Measurements from ENCODE around the gene MFSD6. TPM values are rescaled to one million over a fixed set of nuclear protein-coding genes. Genes with fewer than 3 reads are reported as not detected.

Gene MFSD6
- total and polyA plus RNA-seq, 2 of the 8 experiments (the other 6 are each of a cell fraction or from before 2014, with no cell fraction given) = 1.8 to 5.1 TPM

DNA sequence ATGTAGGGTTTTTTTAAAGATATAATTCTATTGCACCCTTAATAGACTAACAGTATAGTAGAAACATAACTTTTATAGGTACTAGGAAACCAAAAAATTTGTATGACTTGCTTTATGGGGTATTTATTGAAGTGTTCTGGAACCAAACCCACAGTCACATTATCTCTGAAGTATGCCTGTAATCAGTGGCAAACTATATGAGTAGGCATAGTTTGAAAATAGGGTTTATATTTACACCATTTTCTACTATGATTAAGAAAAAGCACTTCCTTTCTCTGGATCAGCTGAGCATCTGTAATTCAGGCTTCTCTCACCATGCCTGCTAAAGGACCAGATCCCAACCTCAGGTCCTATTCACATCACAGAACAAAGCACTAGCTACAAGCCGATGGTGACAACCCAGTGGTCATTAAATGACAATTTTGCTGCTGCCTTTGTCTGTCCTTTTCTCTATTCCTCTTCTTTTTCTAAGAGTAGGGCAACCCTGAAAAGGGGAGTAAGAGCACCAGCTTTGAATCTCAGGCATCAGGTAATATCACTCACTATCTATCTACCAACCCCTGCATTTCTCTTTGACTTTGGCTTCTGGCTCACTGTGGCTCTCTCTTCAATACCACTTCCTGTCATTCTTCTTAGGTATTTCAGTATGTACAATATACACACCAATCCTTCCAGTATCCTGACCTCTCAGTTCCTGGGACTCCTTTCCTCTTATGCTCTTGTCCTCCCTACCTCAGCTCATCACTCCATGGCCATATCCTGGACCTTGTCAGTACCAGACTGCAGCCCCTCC is 112.0 kb downstream of the MFSD6 start:
- Histone ChIP-seq H3K56ac (replicated peaks; ENCODE audit: insufficient read length, low read depth, low read length) (no peak overlapping the region), H3K9ac (replicated peaks in 1 of 4; ENCODE audit: extremely low read depth in 1 of 4, low read depth in 3 of 4, low read length in 3 of 4) (no peak overlapping the region), H2BK15ac (ENCODE audit: low read length) (no peak overlapping the region), H3K14ac (ENCODE audit: insufficient read length) (no peak overlapping the region), H3K79me2 (ENCODE audit: control insufficient read depth in 1 of 2, insufficient read depth in 2 of 2, low read length in 2 of 2) (no peaks in the 10 kb centered on the region), H2AK5ac (ENCODE audit: low read depth, low read length) (no peak overlapping the region), H3K27ac (ENCODE audit: low read depth, low read length) (no peak overlapping the region), H2BK12ac (ENCODE audit: low read depth, low read length) (no peak overlapping the region), H3K4me1 (replicated peaks in 1 of 4; ENCODE audit: control insufficient read depth in 3 of 4, insufficient read depth in 4 of 4, low read length in 3 of 4) (no peaks in the 10 kb centered on the region), H2AFZ (ENCODE audit: low read length) (no peak overlapping the region), H3K9me3 (ENCODE audit: insufficient read depth in 2 of 2, low read depth in 1 of 2, low read length in 1 of 2) (no peaks in the 10 kb centered on the region), H2BK120ac (replicated peaks; ENCODE audit: low read depth, low read length) (no peak overlapping the region), H3K4ac (replicated peaks; ENCODE audit: insufficient read length, low read depth, low read length) (no peak overlapping the region), H3K79me1 (ENCODE audit: low read depth, low read length) (no peaks in the 10 kb centered on the region), H3K4me3 (ENCODE audit: extremely low read depth in 1 of 4, insufficient read depth in 2 of 4, low read depth in 3 of 4, low read length in 4 of 4) (no peak overlapping the region), H3K23ac (ENCODE audit: insufficient read length) (no peak overlapping the region), H4K5ac (ENCODE audit: insufficient read length, low read depth, low read length) (no peak overlapping the region), H3K36me3 (ENCODE audit: control insufficient read depth in 2 of 4, insufficient read depth in 4 of 4, low read length in 3 of 4) (no peaks in the 10 kb centered on the region), H3K23me2 (ENCODE audit: low read depth, low read length) (no peaks in the 10 kb centered on the region), H3K18ac (ENCODE audit: extremely low read depth, low read length) (no peak overlapping the region), H2BK20ac (ENCODE audit: low read length) (no peak overlapping the region), H4K20me1 (replicated peaks in 1 of 2; ENCODE audit: control insufficient read depth in 1 of 2, insufficient read depth in 2 of 2, low read length in 2 of 2) (no peaks in the 10 kb centered on the region), H4K91ac (replicated peaks; ENCODE audit: insufficient read length, low read length) (no peak overlapping the region), H3K4me2 (ENCODE audit: insufficient read depth in 1 of 2, low read depth in 2 of 2, low read length in 2 of 2) (no peak overlapping the region), H2BK5ac (ENCODE audit: low read depth, low read length) (no peak overlapping the region), H4K8ac (ENCODE audit: extremely low read depth, insufficient read depth, low read length) (no peak overlapping the region), H3K27me3 (replicated peaks in 1 of 4; ENCODE audit: control insufficient read depth in 3 of 4, extremely low read depth in 1 of 4, insufficient read depth in 3 of 4, low read length in 3 of 4) (no peaks in the 10 kb centered on the region)
- CTCF ChIA-PET (ENCODE audit: partially characterized antibody) = interaction anchor here (0.6 to 1.3 kb wide), 3 partner anchors 9 to 80 kb away, joined by 3 to 5 read pairs (median 3); no protein-coding TSS in a partner anchor
- WGBS, 2 experiments (ENCODE audit: extremely low coverage in 1 of 2, insufficient coverage in 1 of 2, insufficient read length in 1 of 2, insufficient replicate concordance in 2 of 2, low coverage in 1 of 2, low lambda C conversion rate in 2 of 2, missing lambda C conversion rate in 1 of 2) = 92% methylated on average over 1 of the region's 1 CpG; no CpG with 5 or more reads in 1 of the 2 experiments
- FAIRE-seq (no peak), DNase-seq (ENCODE audit: low read depth in 1 of 2, low spot score in 2 of 2) (no peak)
- TF ChIP-seq CBX8 (IDR thresholded peaks at IDR 0.05; ENCODE audit: borderline replicate concordance, low read depth, low read length) (no peak), RXRA (IDR thresholded peaks at IDR 0.05; ENCODE audit: insufficient read depth, low read depth, low read length) (no peak), EP300 (IDR thresholded peaks at IDR 0.05; ENCODE audit: borderline replicate concordance in 1 of 2, low read depth in 2 of 2, low read length in 2 of 2) (no peak), GABPA (IDR thresholded peaks at IDR 0.05; ENCODE audit: borderline replicate concordance, insufficient read depth, low read length) (no peak), BRCA1 (IDR thresholded peaks at IDR 0.05; ENCODE audit: low read depth, low read length) (no peak), CREB1 (IDR thresholded peaks at IDR 0.05) (no peak), SUZ12 (IDR thresholded peaks at IDR 0.05; ENCODE audit: low read length) (no peak)
- TF ChIP-seq, protein P1, sequence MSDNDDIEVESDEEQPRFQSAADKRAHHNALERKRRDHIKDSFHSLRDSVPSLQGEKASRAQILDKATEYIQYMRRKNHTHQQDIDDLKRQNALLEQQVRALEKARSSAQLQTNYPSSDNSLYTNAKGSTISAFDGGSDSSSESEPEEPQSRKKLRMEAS (IDR thresholded peaks at IDR 0.05) = no peak
- POLR2A ChIA-PET (ENCODE audit: partially characterized antibody) = interaction anchor here (1.7 kb wide), 1 partner anchor 9 kb away, joined by 4 read pairs; no protein-coding TSS in a partner anchor
